GM12878 (cell line): ENCODE measurements around the gene LIF. TPM values are rescaled to one million over a fixed set of nuclear protein-coding genes. Genes with fewer than 3 reads are reported as not detected.

Source experiments
- ATAC-seq: fragments of 200-7000 bp; cut with Tn5 transposase; 3 replicates; pipeline ENCODE4 v1.9.1; 2020; ENCODE audit warnings: mild to moderate bottlenecking, moderate library complexity
- BruUV-seq: library from RNA; stranded (reverse); fragments of 400-500 nt; replicated peaks from 2 replicates; lab custom pipeline; 2021; lab: Mats Ljungman, UMichigan
- CTCF ChIA-PET: fragments of 300-600 bp; sonication (Branson Sonifier 250); formaldehyde crosslinking; extraction: SDS; loops from one replicate; lab custom pipeline; 2021; ENCODE audit warnings: inconsistent platforms; lab: Yijun Ruan, JAX
- POLR2A ChIA-PET: fragments of 350-600 bp; formaldehyde crosslinking; extraction: SDS; loops from one replicate; lab custom pipeline; 2021; ENCODE audit warnings: inconsistent platforms; lab: Charles Lee
- RAD21 ChIA-PET: fragments of 300-600 bp; sonication (Branson Sonifier 250); formaldehyde crosslinking; loops from one replicate; lab custom pipeline; 2023; ENCODE audit warnings: antibody characterized with exemption; ENCODE audit not compliant: unreplicated experiment; lab: Charles Lee
- SMC1A ChIA-PET: fragments of 300-600 bp; sonication (Branson Sonifier 250); formaldehyde crosslinking; loops from one replicate; lab custom pipeline; 2023; ENCODE audit not compliant: unreplicated experiment, uncharacterized antibody; lab: Charles Lee
- DNase-seq: peaks from one replicate; pipeline ENCODE4 v3.0.0-alpha.2; 2011; ENCODE audit warnings: low read depth, low spot score
- FAIRE-seq: peaks from 3 replicates; lab custom pipeline; 2011; peaks lifted over from hg19 to GRCh38; lab: Jason Lieb, UNC
- H2AFZ ChIP-seq: 2 replicates; pipeline ENCODE4 v1.6.0; 2011; ENCODE audit warnings: low read depth, low read length, control low read depth; ENCODE audit not compliant: control insufficient read depth
- H3K27ac ChIP-seq: 2 replicates; pipeline ENCODE4 v1.5.1; 2011; ENCODE audit warnings: control low read depth; ENCODE audit not compliant: control insufficient read depth, insufficient read depth
- H3K27me3 ChIP-seq, 2 experiments: replicated peaks in 1 of 2; 2 replicates each; pipeline versions ENCODE4 v1.6.0 to v1.6.1; 2011; ENCODE audit warnings: low read length in 1 of 2; ENCODE audit not compliant: control insufficient read depth in 2 of 2, insufficient read depth in 2 of 2
- H3K36me3 ChIP-seq, 2 experiments: 2 replicates each; pipeline ENCODE4 v1.5.1; 2011; ENCODE audit warnings: low read length in 1 of 2; ENCODE audit not compliant: control insufficient read depth in 2 of 2, insufficient read depth in 2 of 2
- H3K4me1 ChIP-seq: 2 replicates; pipeline ENCODE4 v1.6.1; 2011; ENCODE audit warnings: mild to moderate bottlenecking, low read length, moderate library complexity, mixed read lengths; ENCODE audit not compliant: control insufficient read depth, insufficient read depth
- H3K4me2 ChIP-seq: 2 replicates; pipeline ENCODE4 v1.6.0; 2011; ENCODE audit warnings: control low read depth; ENCODE audit not compliant: control insufficient read depth, insufficient read depth
- H3K4me3 ChIP-seq: fragments of 200-600 bp; sonication (generic); 2 replicates; pipeline ENCODE4 v1.5.1; 2016
- H3K79me2 ChIP-seq: 2 replicates; pipeline ENCODE4 v1.6.0; 2011; ENCODE audit warnings: low read length; ENCODE audit not compliant: control insufficient read depth, insufficient read depth
- H3K9ac ChIP-seq: 2 replicates; pipeline ENCODE4 v1.8.0; 2011; ENCODE audit warnings: low read length, control low read depth, mixed read lengths; ENCODE audit not compliant: control insufficient read depth, insufficient read depth
- H3K9me3 ChIP-seq: replicated peaks from 3 replicates; pipeline ENCODE4 v1.5.1; 2011; ENCODE audit warnings: mild to moderate bottlenecking, low read length; ENCODE audit not compliant: control insufficient read depth, insufficient read depth
- H4K20me1 ChIP-seq: 2 replicates; pipeline ENCODE4 v1.6.0; 2011; ENCODE audit not compliant: control insufficient read depth, insufficient read depth
- BHLHE40 ChIP-seq, 2 experiments: fragments of 450-650 bp in 1 of 2; IDR thresholded peaks; 2 replicates each; pipeline ENCODE4 v1.6.1; 2011 to 2017; ENCODE audit warnings: low read depth in 2 of 2, borderline replicate concordance in 1 of 2, improper control_type of control experiment in 1 of 2, low read length in 1 of 2, mild to moderate bottlenecking in 1 of 2
- IRF5 ChIP-seq: fragments of 450-650 bp; IDR thresholded peaks from 2 replicates; pipeline ENCODE4 v1.6.1; 2017; ENCODE audit warnings: borderline replicate concordance
- MLLT1 ChIP-seq: fragments of 450-650 bp; IDR thresholded peaks from 2 replicates; pipeline ENCODE4 v1.6.1; 2016; ENCODE audit warnings: mild to moderate bottlenecking
- WGBS: methylation state at CpG from one replicate; pipeline ENCODE4 v1.1.6; 2016; ENCODE audit warnings: low lambda C conversion rate; ENCODE audit not compliant: insufficient replicate concordance, insufficient coverage; ENCODE audit errors: missing lambda C conversion rate; 5-methylcytosine and 5-hydroxymethylcytosine counted together
- in situ Hi-C: fragments of 300-500 bp; cut with MboI; formaldehyde crosslinking; loops from 9 replicates; pipeline ENCODE4 v1.14.3; 2018; ENCODE audit warnings: mixed read lengths
- intact Hi-C: fragments of 100-400 bp; cut with micrococcal nuclease; formaldehyde crosslinking; loops from one replicate; pipeline ENCODE4 v1.14.2; 2022; ENCODE audit not compliant: unreplicated experiment
- polyA plus RNA-seq, 11 experiments: library from polyadenylated mRNA; depleted of rRNA in 4 of 11; unstranded in 6 of 11; stranded (reverse) in 5 of 11; fragments of >200 nt; fragmentation: Nextera tagmentation in 4 of 11; fragmentation: Illumina TruSeq in 1 of 11; extraction: Ambion mirVana in 4 of 11; extraction: Trizol in 1 of 11; gene quantifications; 1 replicate in 1 of 11; 2 replicates in 10 of 11; pipeline versions ENCODE4 v1.2.1 to v1.2.3, GENCODE V29; 2011 to 2016; ENCODE audit warnings: inconsistent platforms in 2 of 11, missing spikeins in 2 of 11, low read depth in 1 of 11
- total RNA-seq, 4 experiments: library from RNA; depleted of rRNA in 3 of 4; stranded (reverse); fragments of >200 nt in 3 of 4; fragmentation: Illumina TruSeq in 1 of 4; extraction: Trizol in 1 of 4; gene quantifications; 2 replicates each; pipeline versions ENCODE4 v1.2.1 to v1.2.3, GENCODE V29; 2013 to 2021
- TF ChIP-seq, protein P1 (sequence below): fragments of 450-650 bp; IDR thresholded peaks from 2 replicates; pipeline ENCODE4 v1.6.1; 2016; ENCODE audit warnings: mild to moderate bottlenecking

LIF gene
- total and polyA plus RNA-seq, 10 of the 15 experiments (the other 5 are each of a cell fraction or from before 2014, with no cell fraction given) = 0.05 to 3.4 (median 0.97) TPM

GRCh38 chr22:30292069-30292970 lies 45.8 kb upstream of the LIF start (continued):
- no peak for TF ChIP-seq MLLT1
- no peak for TF ChIP-seq IRF5

GRCh38 chr22:30291058-30291892 lies 44.7 kb upstream of the LIF start:
- 0 out of 2 replicates have a peak overlapping the region, but pooled peaks have one; percentile 13 for H3K4me2 ChIP-seq
- ChIA-PET SMC1A (interaction anchor here (1.3 to 7.9 kb wide), 6 partner anchors 15 to 95 kb away, joined by 4 to 201 read pairs (median 58); partner anchors contain the start of genes RNF215 and TBC1D10A), CTCF (interaction anchor here (0.6 to 10.5 kb wide), 5 partner anchors 17 to 132 kb away, joined by 3 to 436 read pairs (median 125); partner anchors contain the start of genes MTFP1, RNF215 and TBC1D10A), RAD21 (interaction anchor here (1.0 to 6.2 kb wide), 6 partner anchors 10 to 133 kb away, joined by 3 to 277 read pairs (median 76); partner anchors contain the start of genes MTFP1, RNF215 and TBC1D10A), POLR2A (interaction anchor here (0.5 to 4.2 kb wide), 4 partner anchors 12 to 133 kb away, joined by 3 to 28 read pairs (median 6); partner anchors contain the start of gene TBC1D10A)
- H2AFZ ChIP-seq = no peak overlapping the region
- TF ChIP-seq BHLHE40 (IDR thresholded peaks at IDR 0.05; ENCODE audit: borderline replicate concordance in 1 of 2, low read depth in 2 of 2, low read length in 1 of 2) = no peak
- TF ChIP-seq, protein P1, sequence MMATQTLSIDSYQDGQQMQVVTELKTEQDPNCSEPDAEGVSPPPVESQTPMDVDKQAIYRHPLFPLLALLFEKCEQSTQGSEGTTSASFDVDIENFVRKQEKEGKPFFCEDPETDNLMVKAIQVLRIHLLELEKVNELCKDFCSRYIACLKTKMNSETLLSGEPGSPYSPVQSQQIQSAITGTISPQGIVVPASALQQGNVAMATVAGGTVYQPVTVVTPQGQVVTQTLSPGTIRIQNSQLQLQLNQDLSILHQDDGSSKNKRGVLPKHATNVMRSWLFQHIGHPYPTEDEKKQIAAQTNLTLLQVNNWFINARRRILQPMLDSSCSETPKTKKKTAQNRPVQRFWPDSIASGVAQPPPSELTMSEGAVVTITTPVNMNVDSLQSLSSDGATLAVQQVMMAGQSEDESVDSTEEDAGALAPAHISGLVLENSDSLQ = no peak
- no peak overlapping the region for H3K9ac ChIP-seq
- H3K27me3 ChIP-seq = no peaks in the 10 kb centered on the region
- ATAC-seq (no peak), FAIRE-seq (no peak), DNase-seq (no peak)
- BruUV-seq = no TSS peak
- H3K9me3 ChIP-seq = no peaks in the 10 kb centered on the region
- in situ Hi-C loops = no loop called here
- peaks cover 2 to 24% of the 10 kb centered on the region in 2 experiments; a peak in 3 of 4 replicates for H3K36me3 ChIP-seq
- WGBS = 90% methylated on average over 13 of the region's 13 CpGs
- H3K4me3 ChIP-seq = no peak overlapping the region
- H3K79me2 ChIP-seq = no peaks in the 10 kb centered on the region
- peaks cover 25% of the 10 kb centered on the region for H3K4me1 ChIP-seq
- no peaks in the 10 kb centered on the region for H4K20me1 ChIP-seq
- intact Hi-C loops = no loop called here
- peak overlapping the region; percentile 55 for H3K27ac ChIP-seq
